Astrocyte (in vitro differentiated cells and primary cell): ENCODE results near the gene GPR119. TPM values are rescaled to one million over a fixed set of nuclear protein-coding genes. Genes with fewer than 3 reads are reported as not detected.

Source experiments
- DNase-seq: peaks from one replicate; pipeline ENCODE4 v3.0.0-alpha.2; 2010; ENCODE audit warnings: low read depth
- FAIRE-seq: peaks from 2 replicates; lab custom pipeline; 2011; peaks lifted over from hg19 to GRCh38; lab: Jason Lieb, UNC
- H2AFZ ChIP-seq: 2 replicates; pipeline ENCODE4 v1.6.0; 2012; ENCODE audit warnings: low read depth, low read length, inconsistent platforms
- H3K27ac ChIP-seq: 2 replicates; pipeline ENCODE4 v1.5.1; 2011; ENCODE audit warnings: low read depth, low read length, inconsistent platforms
- H3K27me3 ChIP-seq: 2 replicates; pipeline ENCODE4 v1.6.0; 2011; ENCODE audit warnings: low read length, inconsistent platforms; ENCODE audit not compliant: insufficient read depth
- H3K36me3 ChIP-seq: 2 replicates; pipeline ENCODE4 v1.5.1; 2011; ENCODE audit warnings: low read length, inconsistent platforms; ENCODE audit not compliant: insufficient read depth
- H3K4me1 ChIP-seq: 2 replicates; pipeline ENCODE4 v1.5.1; 2011; ENCODE audit warnings: low read length, inconsistent platforms; ENCODE audit not compliant: insufficient read depth
- H3K4me2 ChIP-seq: 2 replicates; pipeline ENCODE4 v1.6.0; 2012; ENCODE audit warnings: low read length, inconsistent platforms
- H3K4me3 ChIP-seq: 2 replicates; pipeline ENCODE4 v1.5.1; 2011; ENCODE audit warnings: low read depth, mild to moderate bottlenecking, low read length, inconsistent platforms; ENCODE audit not compliant: insufficient read depth
- H3K79me2 ChIP-seq: 2 replicates; pipeline ENCODE4 v1.6.0; 2012; ENCODE audit warnings: mild to moderate bottlenecking, low read length, inconsistent platforms; ENCODE audit not compliant: insufficient read depth
- H3K9ac ChIP-seq: 2 replicates; pipeline ENCODE4 v1.6.0; 2012; ENCODE audit warnings: mild to moderate bottlenecking, low read length, inconsistent platforms
- H3K9me3 ChIP-seq: 2 replicates; pipeline ENCODE4 v1.5.1; 2012; ENCODE audit warnings: low read depth, mild to moderate bottlenecking, low read length, inconsistent platforms; ENCODE audit not compliant: insufficient read depth
- H4K20me1 ChIP-seq: 2 replicates; pipeline ENCODE4 v1.6.0; 2012; ENCODE audit warnings: low read length, inconsistent platforms; ENCODE audit not compliant: insufficient read depth
- H3K27ac Mint-ChIP-seq: one replicate; pipeline ENCODE4 v1.8.0; 2021; ENCODE audit warnings: mild to moderate bottlenecking, mixed read lengths; ENCODE audit not compliant: unreplicated experiment
- H3K27me3 Mint-ChIP-seq: one replicate; pipeline ENCODE4 v1.8.0; 2021; ENCODE audit warnings: low read depth, mixed read lengths; ENCODE audit not compliant: unreplicated experiment
- H3K36me3 Mint-ChIP-seq: one replicate; pipeline ENCODE4 v1.8.0; 2021; ENCODE audit warnings: low read depth, mixed read lengths; ENCODE audit not compliant: unreplicated experiment
- H3K4me1 Mint-ChIP-seq: one replicate; pipeline ENCODE4 v1.8.0; 2021; ENCODE audit warnings: low read depth, mixed read lengths; ENCODE audit not compliant: unreplicated experiment
- H3K4me3 Mint-ChIP-seq: one replicate; pipeline ENCODE4 v1.8.0; 2021; ENCODE audit warnings: mild to moderate bottlenecking, moderate library complexity, mixed read lengths; ENCODE audit not compliant: unreplicated experiment
- H3K9me3 Mint-ChIP-seq: one replicate; pipeline ENCODE4 v1.8.0; 2021; ENCODE audit warnings: mild to moderate bottlenecking, mixed read lengths; ENCODE audit not compliant: unreplicated experiment
- EZH2 ChIP-seq: IDR thresholded peaks from 2 replicates; pipeline ENCODE4 v1.6.1; 2012; ENCODE audit warnings: mild to moderate bottlenecking, low read length, inconsistent platforms; ENCODE audit not compliant: insufficient read depth
- total RNA-seq: library from RNA; stranded (reverse); gene quantifications from 2 replicates; pipeline ENCODE4 v1.2.1, GENCODE V29; 2021
- TF ChIP-seq, protein P1 (sequence below): IDR thresholded peaks from 2 replicates; pipeline ENCODE4 v1.5.1; 2011; ENCODE audit warnings: low read depth, mild to moderate bottlenecking, inconsistent platforms, low read length, moderate library complexity; ENCODE audit not compliant: insufficient read depth

The GPR119 gene
- total RNA-seq, 1 donor from 2014 or later, result not detected

- no peak for DNase-seq
- Mint-ChIP-seq H3K36me3 (no peaks in the 10 kb centered on the region), H3K4me1 (peaks cover 3% of the 10 kb centered on the region), H3K9me3 (no peaks in the 10 kb centered on the region), H3K27ac (no peak overlapping the region), H3K27me3 (no peaks in the 10 kb centered on the region), H3K4me3 (no peak overlapping the region)
- H3K36me3 ChIP-seq, result no peaks in the 10 kb centered on the region
- no peak overlapping the region for H2AFZ ChIP-seq
- TF ChIP-seq, protein P1, sequence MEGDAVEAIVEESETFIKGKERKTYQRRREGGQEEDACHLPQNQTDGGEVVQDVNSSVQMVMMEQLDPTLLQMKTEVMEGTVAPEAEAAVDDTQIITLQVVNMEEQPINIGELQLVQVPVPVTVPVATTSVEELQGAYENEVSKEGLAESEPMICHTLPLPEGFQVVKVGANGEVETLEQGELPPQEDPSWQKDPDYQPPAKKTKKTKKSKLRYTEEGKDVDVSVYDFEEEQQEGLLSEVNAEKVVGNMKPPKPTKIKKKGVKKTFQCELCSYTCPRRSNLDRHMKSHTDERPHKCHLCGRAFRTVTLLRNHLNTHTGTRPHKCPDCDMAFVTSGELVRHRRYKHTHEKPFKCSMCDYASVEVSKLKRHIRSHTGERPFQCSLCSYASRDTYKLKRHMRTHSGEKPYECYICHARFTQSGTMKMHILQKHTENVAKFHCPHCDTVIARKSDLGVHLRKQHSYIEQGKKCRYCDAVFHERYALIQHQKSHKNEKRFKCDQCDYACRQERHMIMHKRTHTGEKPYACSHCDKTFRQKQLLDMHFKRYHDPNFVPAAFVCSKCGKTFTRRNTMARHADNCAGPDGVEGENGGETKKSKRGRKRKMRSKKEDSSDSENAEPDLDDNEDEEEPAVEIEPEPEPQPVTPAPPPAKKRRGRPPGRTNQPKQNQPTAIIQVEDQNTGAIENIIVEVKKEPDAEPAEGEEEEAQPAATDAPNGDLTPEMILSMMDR, result no peak
- no peak for TF ChIP-seq EZH2
- no peak overlapping the region for H3K27ac ChIP-seq
- FAIRE-seq, result no peak
- no peak overlapping the region for H3K9ac ChIP-seq
- no peaks in the 10 kb centered on the region for H3K27me3 ChIP-seq
- no peak overlapping the region for H3K4me2 ChIP-seq
- H3K4me1 ChIP-seq, result no peaks in the 10 kb centered on the region
- no peak overlapping the region for H3K4me3 ChIP-seq
- no peaks in the 10 kb centered on the region for H4K20me1 ChIP-seq
- H3K79me2 ChIP-seq, result peaks cover 6% of the 10 kb centered on the region
- H3K9me3 ChIP-seq, result no peaks in the 10 kb centered on the region
Observed at GRCh38 chrX:130336531-130336930, 48.9 kb downstream of the GPR119 start.

Other genes starting within 250 kb of the GPR119 start
- 38.1 and 39.6 TPM in 2 replicates for gene AIFM1, start 219.8 kb downstream of the GPR119 start, total RNA-seq
- 1.7 and 1.9 TPM in 2 replicates for gene RAB33A, start 213.7 kb downstream of the GPR119 start, total RNA-seq
- gene ZNF280C, start 116.8 kb downstream of the GPR119 start, total RNA-seq, result 7.3 and 7.8 TPM in 2 replicates
- 16.0 and 17.4 TPM in 2 replicates for gene SLC25A14, start 45.8 kb downstream of the GPR119 start, total RNA-seq
- gene RBMX2, start 16.3 kb upstream of the GPR119 start, total RNA-seq, result 19.7 TPM in 2 replicates